ENCODE data around the gene TOR1A. TPM values are rescaled to one million over a fixed set of nuclear protein-coding genes. Genes with fewer than 3 reads are reported as not detected.

The TOR1A gene
- 71.2 TPM for polyA plus RNA-seq (2012; ENCODE audit: insufficient read depth, insufficient read length, low read depth)

GRCh38 chr9:129823935-129824601 is at the start of gene TOR1A:
Gene TOR1A (minus strand): TSS chr9:129824136. CDS start chr9:129824085, 51 bp downstream.
- no peak for TF ChIP-seq CTCF (IDR thresholded peaks at IDR 0.05; ENCODE audit: low read depth, low read length)
- no peaks in the 10 kb centered on the region for H3K4me1 ChIP-seq
- DNase-seq = peak; percentile 96
- H3K36me3 ChIP-seq = peaks cover 39% of the 10 kb centered on the region
- H3K4me3 ChIP-seq (ENCODE audit: low read depth, low read length) = peak within 1 kb of the TSS; percentile 79
- H3K9me3 ChIP-seq = no peaks in the 10 kb centered on the region
- H3K27me3 ChIP-seq = no peaks in the 10 kb centered on the region

- DNase-seq = no peak
- no peaks in the 10 kb centered on the region for H3K9me3 ChIP-seq
- peaks cover 17% of the 10 kb centered on the region for H3K4me1 ChIP-seq
- H3K36me3 ChIP-seq = peaks cover 11% of the 10 kb centered on the region
- no peaks in the 10 kb centered on the region for H3K27me3 ChIP-seq
- TF ChIP-seq CTCF (IDR thresholded peaks at IDR 0.05; ENCODE audit: low read depth, low read length) = no peak
- no peak overlapping the region for H3K4me3 ChIP-seq (ENCODE audit: low read depth, low read length)
Measured at GRCh38 chr9:129871046-129871445, 47.1 kb upstream of the TOR1A start.

GRCh38 chr9:129869585-129870501 is 45.9 kb upstream of the TOR1A start:
- no peak overlapping the region for H3K4me3 ChIP-seq (ENCODE audit: low read depth, low read length)
- H3K4me1 ChIP-seq = peaks cover 10% of the 10 kb centered on the region
- no peak for DNase-seq
- no peaks in the 10 kb centered on the region for H3K9me3 ChIP-seq
- no peak for TF ChIP-seq CTCF (IDR thresholded peaks at IDR 0.05; ENCODE audit: low read depth, low read length)
- H3K36me3 ChIP-seq = peaks cover 7% of the 10 kb centered on the region; the same call in 1 of the 2 replicates
- H3K27me3 ChIP-seq = no peaks in the 10 kb centered on the region

- no peak for DNase-seq
- no peak for TF ChIP-seq CTCF (IDR thresholded peaks at IDR 0.05; ENCODE audit: low read depth, low read length)
- peaks cover 3% of the 10 kb centered on the region; the same call in 1 of the 2 replicates for H3K36me3 ChIP-seq
Measured at GRCh38 chr9:129868872-129869486, 45.0 kb upstream of the TOR1A start.

GRCh38 chr9:129868023-129868871 is 44.3 kb upstream of the TOR1A start:
- H3K4me3 ChIP-seq (ENCODE audit: low read depth, low read length) = no peak overlapping the region
- DNase-seq = no peak
- H3K27me3 ChIP-seq = no peaks in the 10 kb centered on the region
- H3K4me1 ChIP-seq = peaks cover 4% of the 10 kb centered on the region
- no peak for TF ChIP-seq CTCF (IDR thresholded peaks at IDR 0.05; ENCODE audit: low read depth, low read length)
- no peaks in the 10 kb centered on the region for H3K9me3 ChIP-seq
- peaks cover 3% of the 10 kb centered on the region; the same call in 1 of the 2 replicates for H3K36me3 ChIP-seq

More at GRCh38 chr9:129868872-129869486, 45.0 kb upstream of the TOR1A start:
- H3K27me3 ChIP-seq = no peaks in the 10 kb centered on the region
- H3K4me1 ChIP-seq = peaks cover 2% of the 10 kb centered on the region
- no peak overlapping the region for H3K4me3 ChIP-seq (ENCODE audit: low read depth, low read length)
- no peaks in the 10 kb centered on the region for H3K9me3 ChIP-seq
